Adipose tissue (tissue), 3 donors: ENCODE results near the gene PLXNA4. TPM values are rescaled to one million over a fixed set of nuclear protein-coding genes. Genes with fewer than 3 reads are reported as not detected.
"Not testable (repeated sequence)": the region's sequence is repeated elsewhere in the genome, so short reads cannot be mapped to it uniquely, and the experiment has no call there.

Source experiments
- H3K27ac ChIP-seq: one replicate; pipeline ENCODE4 v1.5.1; 2013; ENCODE audit warnings: low read depth, low read length
- WGBS, 3 donors: extraction: QIAGEN DNeasy Blood & Tissue Kit; methylation state at CpG; one replicate each; pipeline ENCODE4 v1.1.7; 2013; 5-methylcytosine and 5-hydroxymethylcytosine counted together
- polyA plus RNA-seq, 3 donors: library from polyadenylated mRNA; stranded (reverse); fragments of 200-250 nt; gene quantifications; one replicate each; pipeline ENCODE4 v1.2.3, GENCODE V29; 2013
- donor health status: healthy with polysubstance abuse.
- donor health status: Bipolar disorder and iron deficiency.
- donor health status: healthy.

The PLXNA4 gene
- polyA plus RNA-seq: 10 to 100 TPM in 2 of 3 donors, 1 to 10 TPM in 1; 1.6 to 38.3 (median 11.6) TPM

GRCh38 chr7:132575982-132576720 is at the start of gene PLXNA4:
Gene PLXNA4, minus strand, starts transcription at chr7:132576470. Its CDS starts 67,777 bp downstream, at chr7:132508693.
- no peak within 1 kb of the TSS for H3K27ac ChIP-seq
- WGBS, 3 donors: 1 to 2% (median 2%) methylated on average over 61 to 67 of the region's 67 CpGs

- H3K27ac ChIP-seq: no peak overlapping the region
- 73 to 79% (median 77%) methylated on average over 2 of the region's 2 CpGs for WGBS, 3 donors
Observed at GRCh38 chr7:132625651-132626050, 49.4 kb upstream of the PLXNA4 start.

GRCh38 chr7:132622081-132622480 is 45.8 kb upstream of the PLXNA4 start:
- 90 to 96% (median 94%) methylated on average over 4 of the region's 4 CpGs for WGBS, 3 donors

GRCh38 chr7:132619967-132620366 is 43.7 kb upstream of the PLXNA4 start:
- H3K27ac ChIP-seq: no peak overlapping the region
- WGBS, 3 donors: 90 to 99% (median 93%) methylated on average over 6 of the region's 6 CpGs

More at GRCh38 chr7:132622081-132622480, 45.8 kb upstream of the PLXNA4 start:
- H3K27ac ChIP-seq: no peak overlapping the region

GRCh38 chr7:132618956-132619305 is 42.7 kb upstream of the PLXNA4 start:
- no peak overlapping the region for H3K27ac ChIP-seq
- 76 to 85% (median 82%) methylated on average over 2 of the region's 2 CpGs for WGBS, 3 donors

- no peak overlapping the region for H3K27ac ChIP-seq
- WGBS, 3 donors: 73 to 84% (median 78%) methylated on average over 2 of the region's 2 CpGs
Observed at GRCh38 chr7:132618271-132618955, 42.1 kb upstream of the PLXNA4 start.

- no peak overlapping the region for H3K27ac ChIP-seq
- WGBS, 3 donors: 15 to 17% (median 15%) methylated on average over 25 of the region's 25 CpGs
Observed at GRCh38 chr7:132614428-132615318, 38.4 kb upstream of the PLXNA4 start.

- WGBS, 3 donors: 89 to 98% (median 95%) methylated on average over 2 of the region's 2 CpGs
- no peak overlapping the region for H3K27ac ChIP-seq
Observed at GRCh38 chr7:132613737-132614136, 37.5 kb upstream of the PLXNA4 start.

- 84 to 95% (median 92%) methylated on average over 3 of the region's 3 CpGs for WGBS, 3 donors
- no peak overlapping the region for H3K27ac ChIP-seq
Observed at GRCh38 chr7:132610995-132611394, 34.7 kb upstream of the PLXNA4 start.

- WGBS, 3 donors: 59 to 67% (median 61%) methylated on average over 2 of the region's 2 CpGs
- no peak overlapping the region for H3K27ac ChIP-seq
Observed at GRCh38 chr7:132609906-132610520, 33.7 kb upstream of the PLXNA4 start.

GRCh38 chr7:132609222-132609621 is 33.0 kb upstream of the PLXNA4 start:
- WGBS, 3 donors: 69 to 96% (median 73%) methylated on average over 2 of the region's 2 CpGs
- no peak overlapping the region for H3K27ac ChIP-seq

- no peak overlapping the region for H3K27ac ChIP-seq
- 69 to 86% (median 73%) methylated on average over 5 of the region's 5 CpGs for WGBS, 3 donors
Observed at GRCh38 chr7:132608523-132608922, 32.3 kb upstream of the PLXNA4 start.

- no peak overlapping the region for H3K27ac ChIP-seq
- 65 to 80% (median 78%) methylated on average over 2 of the region's 2 CpGs for WGBS, 3 donors
Observed at GRCh38 chr7:132607656-132608055, 31.4 kb upstream of the PLXNA4 start.

- H3K27ac ChIP-seq: no peak overlapping the region
- 68 to 78% (median 69%) methylated on average over 4 of the region's 4 CpGs for WGBS, 3 donors
Observed at GRCh38 chr7:132604121-132604520, 27.9 kb upstream of the PLXNA4 start.

- WGBS, 3 donors: 50 to 60% (median 55%) methylated on average over 6 of the region's 6 CpGs
- H3K27ac ChIP-seq: no peak overlapping the region
Observed at GRCh38 chr7:132603220-132603833, 27.1 kb upstream of the PLXNA4 start.

GRCh38 chr7:132601783-132602182 is 25.5 kb upstream of the PLXNA4 start:
- WGBS, 3 donors: 63 to 74% (median 74%) methylated on average over 1 of the region's 1 CpG

GRCh38 chr7:132596588-132596987 is 20.3 kb upstream of the PLXNA4 start:
- no peak overlapping the region for H3K27ac ChIP-seq
- 84 to 94% (median 87%) methylated on average over 1 of the region's 1 CpG for WGBS, 3 donors

More at GRCh38 chr7:132601783-132602182, 25.5 kb upstream of the PLXNA4 start:
- no peak overlapping the region for H3K27ac ChIP-seq

GRCh38 chr7:132594741-132595140 is 18.5 kb upstream of the PLXNA4 start:
- not testable (repeated sequence) for H3K27ac ChIP-seq
- WGBS, 3 donors: 94 to 96% (median 95%) methylated on average over 2 of the region's 2 CpGs
